Omental fat pad (tissue), 4 donors: ENCODE data around the gene ARF4. TPM values are rescaled to one million over a fixed set of nuclear protein-coding genes. Genes with fewer than 3 reads are reported as not detected.
"Not testable (repeated sequence)": the region's sequence is repeated elsewhere in the genome, so short reads cannot be mapped to it uniquely, and the experiment has no call there.

Experiments used
- ATAC-seq: fragments of 150-250 bp; one replicate; pipeline ENCODE4 v1.9.1; 2016; ENCODE audit warnings: mild to moderate bottlenecking, moderate library complexity; ENCODE audit not compliant: low FRiP score
- DNase-seq: peaks from one replicate; pipeline ENCODE4 v3.0.0-alpha.2; 2019; ENCODE audit warnings: low spot score
- total RNA-seq, 4 donors: library from RNA; depleted of rRNA; stranded (reverse); fragments of >200 nt; gene quantifications; one replicate each; pipeline ENCODE4 v1.1.0, GENCODE V29; 2016
- TF ChIP-seq, protein P1 (sequence below), 3 donors: fragments of 450-650 bp; IDR thresholded peaks; one replicate each; pipeline ENCODE4 v1.5.1; 2016 to 2017; ENCODE audit warnings: antibody characterized with exemption in 3 of 3, mild to moderate bottlenecking in 3 of 3, moderate library complexity in 2 of 3

Gene ARF4
- total RNA-seq, 4 donors from 2014 or later = 92.4 to 209 (median 136) TPM

DNA sequence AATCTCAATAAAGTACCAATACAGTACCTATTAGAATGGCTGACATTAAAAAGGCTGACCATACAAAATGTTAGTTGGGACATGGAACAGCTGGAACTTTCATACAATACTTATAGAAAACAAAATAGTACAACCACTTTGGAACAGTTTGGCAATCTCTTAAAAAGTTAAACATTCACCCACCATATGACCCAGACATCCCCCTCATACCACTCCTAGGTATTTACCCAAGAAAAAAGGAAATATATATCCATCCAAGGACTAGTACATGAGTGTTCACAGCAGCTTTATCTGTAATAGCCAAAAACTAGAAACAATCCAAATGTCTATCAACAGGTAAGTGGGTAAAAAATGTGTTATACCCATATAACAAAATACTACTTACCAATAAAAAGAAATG lies 25.2 kb upstream of the ARF4 start:
- TF ChIP-seq, protein P1, sequence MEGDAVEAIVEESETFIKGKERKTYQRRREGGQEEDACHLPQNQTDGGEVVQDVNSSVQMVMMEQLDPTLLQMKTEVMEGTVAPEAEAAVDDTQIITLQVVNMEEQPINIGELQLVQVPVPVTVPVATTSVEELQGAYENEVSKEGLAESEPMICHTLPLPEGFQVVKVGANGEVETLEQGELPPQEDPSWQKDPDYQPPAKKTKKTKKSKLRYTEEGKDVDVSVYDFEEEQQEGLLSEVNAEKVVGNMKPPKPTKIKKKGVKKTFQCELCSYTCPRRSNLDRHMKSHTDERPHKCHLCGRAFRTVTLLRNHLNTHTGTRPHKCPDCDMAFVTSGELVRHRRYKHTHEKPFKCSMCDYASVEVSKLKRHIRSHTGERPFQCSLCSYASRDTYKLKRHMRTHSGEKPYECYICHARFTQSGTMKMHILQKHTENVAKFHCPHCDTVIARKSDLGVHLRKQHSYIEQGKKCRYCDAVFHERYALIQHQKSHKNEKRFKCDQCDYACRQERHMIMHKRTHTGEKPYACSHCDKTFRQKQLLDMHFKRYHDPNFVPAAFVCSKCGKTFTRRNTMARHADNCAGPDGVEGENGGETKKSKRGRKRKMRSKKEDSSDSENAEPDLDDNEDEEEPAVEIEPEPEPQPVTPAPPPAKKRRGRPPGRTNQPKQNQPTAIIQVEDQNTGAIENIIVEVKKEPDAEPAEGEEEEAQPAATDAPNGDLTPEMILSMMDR (IDR thresholded peaks at IDR 0.05) = no peak
- DNase-seq (no peak), ATAC-seq (no peak)

GRCh38 chr3:57617739-57618138 lies 20.6 kb upstream of the ARF4 start:
- TF ChIP-seq, protein P1 (IDR thresholded peaks at IDR 0.05) = no peak
- DNase-seq = no peak
- no peak for ATAC-seq

GRCh38 chr3:57616233-57616632 lies 19.1 kb upstream of the ARF4 start:
- TF ChIP-seq, protein P1 (IDR thresholded peaks at IDR 0.05) = no peak
- DNase-seq = no peak
- ATAC-seq = no peak

DNA sequence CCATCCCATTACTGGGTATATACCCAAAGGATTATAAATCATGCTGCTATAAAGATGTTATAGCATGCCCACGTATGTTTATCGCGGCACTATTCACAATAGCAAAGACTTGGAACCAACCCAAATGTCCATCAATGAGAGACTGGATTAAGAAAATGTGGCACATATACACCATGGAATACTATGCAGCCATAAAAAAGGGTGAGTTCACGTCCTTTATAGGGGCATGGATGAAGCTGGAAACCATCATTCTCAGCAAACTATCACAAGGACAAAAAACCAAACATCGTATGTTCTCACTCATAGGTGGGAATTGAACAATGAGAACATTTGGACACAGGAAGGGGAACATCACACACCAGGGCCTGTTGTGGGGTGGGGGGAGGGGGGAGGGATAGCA lies 14.7 kb upstream of the ARF4 start:
- not testable (repeated sequence) for ATAC-seq

DNA sequence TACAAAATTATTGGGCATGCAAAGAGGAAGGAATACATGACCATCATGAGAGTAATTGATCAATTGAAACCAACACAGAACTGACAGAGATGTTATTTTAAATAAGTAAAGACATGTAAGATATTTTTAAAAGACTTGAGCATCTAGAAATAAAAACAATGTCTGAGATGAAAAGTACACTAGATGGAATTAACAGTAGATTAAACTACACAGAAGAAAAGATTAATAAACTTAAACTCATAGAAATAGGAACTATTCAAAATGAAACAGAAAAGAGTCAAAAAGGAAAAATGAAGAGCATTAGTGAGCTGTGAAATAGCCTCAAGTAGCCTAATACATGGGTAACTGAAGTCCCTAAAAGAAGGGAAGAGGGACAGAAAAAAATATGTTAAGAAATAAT lies 8.5 kb upstream of the ARF4 start:
- TF ChIP-seq, protein P1 (IDR thresholded peaks at IDR 0.05) = no peak
- no peak for ATAC-seq
- no peak for DNase-seq

More for the DNA sequence above, 14.7 kb upstream of the ARF4 start:
- DNase-seq = not testable (repeated sequence)

GRCh38 chr3:57604971-57605370 lies 7.8 kb upstream of the ARF4 start:
- ATAC-seq (no peak), DNase-seq (no peak)
- TF ChIP-seq, protein P1 (IDR thresholded peaks at IDR 0.05) = no peak

DNA sequence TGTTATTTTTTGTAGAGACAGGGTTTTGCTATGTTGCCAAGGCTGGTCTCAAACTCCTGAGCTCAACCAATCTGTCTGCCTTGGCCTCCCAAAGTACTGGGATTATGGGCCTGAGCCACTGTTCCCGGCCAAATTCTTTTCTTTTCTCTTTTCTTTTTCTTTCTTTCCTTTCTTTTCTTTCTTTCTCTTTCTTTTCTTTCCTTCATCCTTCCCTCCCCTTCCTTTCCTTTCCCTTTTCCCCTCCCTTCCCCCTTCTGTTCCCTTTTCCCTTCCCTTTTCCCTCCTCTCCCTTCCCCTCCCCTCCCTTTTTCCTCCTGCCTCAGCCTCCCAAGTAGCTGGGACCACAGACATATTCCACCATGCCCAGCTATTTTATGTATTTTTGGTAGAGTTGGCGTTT lies 3.1 kb upstream of the ARF4 start:
- TF ChIP-seq, protein P1 (IDR thresholded peaks at IDR 0.05) = no peak
- ATAC-seq (no peak), DNase-seq (no peak)
